LoVo (cell line): Measurements from ENCODE around the gene OVOL3.

ENCODE experiments used
- DNase-seq: peaks from one replicate; pipeline ENCODE4 v3.0.0-alpha.2; 2016; ENCODE audit warnings: low spot score

OVOL3 gene

DNA sequence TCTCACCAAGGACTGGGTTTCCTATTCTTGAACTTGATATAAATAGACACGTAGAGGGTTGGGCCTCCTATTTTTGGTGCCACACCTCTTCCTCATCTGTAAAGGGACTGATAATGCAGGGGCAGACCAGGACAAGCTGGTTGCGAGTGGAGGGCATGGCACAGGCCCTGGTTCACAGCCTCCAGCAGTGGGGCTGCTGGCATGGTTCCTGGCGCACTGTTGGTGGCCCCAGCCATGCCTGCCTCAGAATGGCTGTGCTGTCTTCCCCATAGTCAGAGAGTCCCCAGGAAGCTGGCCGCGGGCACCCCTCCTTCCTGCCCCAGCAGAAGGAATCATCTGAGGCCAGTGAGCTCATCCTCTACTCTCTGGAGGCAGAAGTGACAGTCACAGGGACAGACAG lies 10.5 kb upstream of the OVOL3 start:
- no peak for DNase-seq

- DNase-seq: no peak
These were observed 9.2 kb upstream of the OVOL3 start for GRCh38 chr19:36101550-36102327.

DNA sequence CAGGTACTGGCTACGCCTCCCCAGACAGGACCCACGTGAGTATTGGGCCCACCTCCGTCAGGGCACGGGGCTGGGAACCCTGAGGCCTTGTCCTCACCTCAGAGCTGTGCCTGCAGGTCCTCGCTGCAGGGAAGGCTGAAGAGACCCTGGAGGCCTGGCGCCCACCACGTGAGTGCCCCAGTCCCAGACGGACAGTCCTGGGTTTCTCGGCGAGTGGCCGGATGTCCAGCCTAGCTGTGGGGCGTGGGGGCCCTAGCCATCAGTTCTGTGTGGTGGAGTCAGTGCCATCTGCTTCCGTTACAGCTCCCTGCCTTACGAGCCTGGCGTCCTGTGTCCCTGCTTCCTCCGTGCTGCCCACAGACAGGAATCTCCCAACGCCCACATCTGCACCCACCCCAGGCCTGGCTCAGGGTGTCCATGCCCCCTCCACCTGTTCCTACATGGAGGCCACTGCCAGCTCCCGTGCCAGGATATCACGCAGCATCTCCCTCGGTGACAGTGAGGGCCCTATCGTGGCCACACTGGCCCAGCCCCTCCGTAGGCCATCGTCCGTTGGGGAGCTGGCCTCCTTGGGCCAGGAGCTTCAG lies 7.8 kb upstream of the OVOL3 start:
- no peak for DNase-seq

DNA sequence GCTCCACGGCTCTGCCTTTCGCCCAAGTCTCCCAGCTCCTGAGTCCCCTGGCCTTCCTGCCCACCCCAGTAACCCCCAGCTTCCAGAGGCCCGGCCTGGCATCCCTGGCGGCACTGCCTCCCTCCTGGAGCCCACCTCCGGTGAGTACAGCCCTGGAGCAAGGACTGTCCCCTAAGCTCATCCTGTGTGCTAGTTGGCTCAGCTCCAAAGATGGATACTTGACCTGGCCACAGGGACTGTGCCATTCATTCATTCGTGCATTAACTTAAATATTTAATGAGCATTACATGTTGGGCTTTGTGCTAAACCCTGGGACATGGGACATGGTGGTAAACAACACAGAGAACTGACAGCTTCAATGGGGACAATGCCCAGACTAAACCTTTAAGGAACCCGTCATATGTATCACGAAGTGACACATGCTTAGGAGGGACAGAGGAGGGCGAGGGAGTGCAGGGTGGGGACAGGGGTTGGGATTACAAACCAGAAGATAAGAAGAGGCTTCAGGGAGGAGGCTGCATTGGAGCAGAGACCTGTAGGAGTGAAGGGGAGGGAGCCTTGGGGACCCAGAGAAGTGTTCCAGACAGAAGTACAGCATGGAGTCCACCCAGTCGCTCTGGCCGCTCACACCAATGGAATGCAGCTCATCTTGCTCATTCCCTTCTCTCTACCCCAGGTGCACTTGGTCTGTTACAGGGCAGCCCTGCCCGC lies 6.9 kb upstream of the OVOL3 start:
- no peak for DNase-seq

DNA sequence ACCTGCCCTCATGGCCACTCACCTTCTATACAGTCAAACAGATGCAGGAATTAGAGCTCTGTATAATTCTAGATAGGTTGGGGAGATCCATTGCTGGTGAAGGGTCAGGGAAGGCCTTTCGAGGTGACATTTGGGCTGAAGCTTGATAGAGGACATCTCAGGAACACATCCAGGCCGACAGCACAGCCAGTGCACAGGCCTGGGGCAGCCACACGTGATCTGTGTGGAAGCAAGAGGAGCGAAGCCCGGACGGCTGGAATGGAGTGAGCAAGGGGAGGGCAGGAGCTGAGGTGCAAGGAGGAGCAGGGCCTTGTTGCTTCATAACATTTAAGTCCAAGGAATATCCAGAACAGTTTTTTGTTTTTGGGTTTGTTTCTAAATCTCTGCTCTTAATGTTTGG lies 4.5 kb upstream of the OVOL3 start:
- DNase-seq: no peak

- DNase-seq: no peak
These were observed 4.0 kb upstream of the OVOL3 start for GRCh38 chr19:36106991-36107390.

GRCh38 chr19:36108684-36109083 lies 2.3 kb upstream of the OVOL3 start:
- no peak for DNase-seq

- DNase-seq: no peak
These were observed 227 bp downstream of the OVOL3 start for GRCh38 chr19:36111200-36111539.

GRCh38 chr19:36112678-36113077 lies 1.7 kb downstream of the OVOL3 start:
- DNase-seq: no peak

- DNase-seq: no peak
These were observed 2.5 kb downstream of the OVOL3 start for GRCh38 chr19:36113425-36113824.

DNA sequence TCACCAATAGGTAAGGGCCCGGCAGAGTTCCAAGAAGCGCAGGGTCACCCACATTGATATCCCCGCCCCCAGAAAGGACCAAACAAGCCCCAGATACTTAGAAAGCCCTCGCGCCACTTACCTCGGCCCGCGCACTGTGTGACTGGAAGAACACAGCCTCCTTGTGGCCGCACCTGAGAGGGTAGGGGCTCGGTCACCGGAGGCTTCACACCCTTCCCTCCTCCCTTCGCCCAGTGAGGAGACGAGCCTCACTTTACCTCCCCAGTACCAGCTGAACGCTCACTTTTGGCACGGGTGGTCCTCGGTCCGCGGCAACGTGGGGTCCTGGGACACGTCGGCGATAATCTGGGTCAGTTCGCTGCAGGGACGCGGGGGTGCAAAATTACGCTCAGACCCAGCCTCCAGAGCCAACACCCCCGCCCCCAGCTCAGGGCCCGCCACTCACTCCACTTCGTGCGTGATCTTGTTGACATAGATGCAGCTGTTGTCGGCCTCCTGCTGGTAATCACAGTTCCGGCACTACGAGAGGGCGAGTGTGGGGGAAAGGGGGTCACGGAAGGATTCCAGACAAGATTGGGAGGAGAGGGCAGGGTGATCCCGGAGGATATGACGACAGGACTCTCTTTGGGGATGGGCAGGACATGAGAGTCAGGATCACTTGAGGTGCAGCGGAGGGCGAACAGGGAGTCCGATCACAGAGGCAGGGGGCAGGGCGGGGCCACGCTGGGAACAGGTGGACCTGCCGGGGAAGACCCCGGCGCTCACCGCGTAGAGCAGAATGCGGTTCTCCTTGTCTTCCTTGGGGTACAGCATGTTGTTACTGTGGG lies 3.2 kb downstream of the OVOL3 start:
- no peak for DNase-seq

DNA sequence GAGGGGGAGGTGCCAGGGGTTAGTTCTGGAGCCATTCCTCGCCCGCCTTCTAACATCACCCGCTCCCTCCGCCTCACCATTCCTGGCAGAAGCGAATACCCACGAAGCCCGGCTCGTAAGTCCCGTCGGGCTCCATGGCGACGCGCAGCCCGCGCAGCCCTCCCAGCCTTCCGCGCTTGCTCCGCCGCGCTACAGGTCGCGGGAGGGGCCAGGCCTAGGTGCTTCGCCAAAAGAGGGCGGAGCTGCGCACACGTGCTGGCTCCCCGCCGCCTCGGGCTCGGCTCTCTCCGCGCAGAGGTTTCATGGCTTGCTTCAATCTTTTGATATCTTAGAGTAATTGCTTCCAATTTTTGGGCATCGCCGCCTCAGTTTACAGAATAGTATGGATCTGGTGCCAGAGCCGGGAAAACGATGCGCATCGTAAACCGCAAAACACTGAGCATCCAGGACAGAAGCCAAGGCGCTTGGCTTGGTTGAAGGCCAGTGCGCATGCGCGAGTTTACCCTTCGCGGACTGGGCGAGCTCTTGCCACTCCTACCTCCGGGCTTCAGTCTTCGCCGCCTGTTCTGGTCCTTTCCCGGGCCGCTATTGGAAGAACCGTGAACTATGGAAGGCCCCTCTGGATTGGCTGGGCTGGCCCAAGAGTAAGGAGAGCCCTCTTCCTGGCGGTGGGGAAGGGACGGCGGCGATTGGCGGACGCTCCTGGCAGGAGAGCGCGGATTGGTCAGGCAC lies 3.9 kb downstream of the OVOL3 start, which contains the start of gene POLR2I:
TSS of gene POLR2I (minus strand) at position 155 of the 732 bp plus-strand sequence. CDS start at position 136, 19 bp downstream.
- peak; percentile 99 for DNase-seq

DNA sequence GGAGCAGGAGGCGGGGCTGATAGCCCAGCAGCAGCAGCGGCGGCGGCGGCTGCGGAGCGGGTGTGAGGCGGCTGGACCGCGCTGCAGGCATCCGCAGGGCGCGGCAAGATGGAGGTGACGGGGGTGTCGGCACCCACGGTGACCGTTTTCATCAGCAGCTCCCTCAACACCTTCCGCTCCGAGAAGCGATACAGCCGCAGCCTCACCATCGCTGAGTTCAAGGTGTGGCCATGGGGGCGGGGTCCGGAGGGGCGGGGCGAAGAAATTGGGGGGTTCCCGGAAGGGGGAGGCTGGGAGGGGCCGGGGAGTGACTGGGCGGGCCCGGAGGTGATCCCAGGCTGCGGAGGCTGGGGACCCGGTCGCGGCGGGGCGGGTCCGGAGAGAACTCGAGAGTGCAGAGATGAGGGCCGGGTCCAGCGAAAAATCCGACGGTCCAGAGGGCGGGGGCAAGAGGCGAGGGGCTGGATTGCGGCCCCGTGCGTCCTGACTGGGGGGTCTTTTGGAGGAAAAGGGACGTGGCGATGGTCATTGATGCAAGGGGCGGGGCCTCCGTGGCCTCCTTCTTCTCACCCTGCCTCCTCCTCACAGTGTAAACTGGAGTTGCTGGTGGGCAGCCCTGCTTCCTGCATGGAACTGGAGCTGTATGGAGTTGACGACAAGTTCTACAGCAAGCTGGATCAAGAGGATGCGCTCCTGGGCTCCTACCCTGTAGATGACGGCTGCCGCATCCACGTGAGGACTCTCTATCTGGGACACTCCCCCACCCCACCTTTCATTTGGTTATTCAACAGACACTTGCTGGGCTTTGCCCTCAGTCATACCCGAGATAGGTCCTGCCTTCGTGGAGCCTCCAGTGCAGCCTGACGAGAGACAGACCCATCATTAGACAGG lies 4.8 kb downstream of the OVOL3 start, which contains the start of gene TBCB:
TSS of gene TBCB (plus strand) at position 16 of the 891 bp plus-strand sequence. CDS start at position 109, 93 bp downstream.
- no peak for DNase-seq

GRCh38 chr19:36116344-36116637 lies 5.3 kb downstream of the OVOL3 start:
- no peak for DNase-seq

DNA sequence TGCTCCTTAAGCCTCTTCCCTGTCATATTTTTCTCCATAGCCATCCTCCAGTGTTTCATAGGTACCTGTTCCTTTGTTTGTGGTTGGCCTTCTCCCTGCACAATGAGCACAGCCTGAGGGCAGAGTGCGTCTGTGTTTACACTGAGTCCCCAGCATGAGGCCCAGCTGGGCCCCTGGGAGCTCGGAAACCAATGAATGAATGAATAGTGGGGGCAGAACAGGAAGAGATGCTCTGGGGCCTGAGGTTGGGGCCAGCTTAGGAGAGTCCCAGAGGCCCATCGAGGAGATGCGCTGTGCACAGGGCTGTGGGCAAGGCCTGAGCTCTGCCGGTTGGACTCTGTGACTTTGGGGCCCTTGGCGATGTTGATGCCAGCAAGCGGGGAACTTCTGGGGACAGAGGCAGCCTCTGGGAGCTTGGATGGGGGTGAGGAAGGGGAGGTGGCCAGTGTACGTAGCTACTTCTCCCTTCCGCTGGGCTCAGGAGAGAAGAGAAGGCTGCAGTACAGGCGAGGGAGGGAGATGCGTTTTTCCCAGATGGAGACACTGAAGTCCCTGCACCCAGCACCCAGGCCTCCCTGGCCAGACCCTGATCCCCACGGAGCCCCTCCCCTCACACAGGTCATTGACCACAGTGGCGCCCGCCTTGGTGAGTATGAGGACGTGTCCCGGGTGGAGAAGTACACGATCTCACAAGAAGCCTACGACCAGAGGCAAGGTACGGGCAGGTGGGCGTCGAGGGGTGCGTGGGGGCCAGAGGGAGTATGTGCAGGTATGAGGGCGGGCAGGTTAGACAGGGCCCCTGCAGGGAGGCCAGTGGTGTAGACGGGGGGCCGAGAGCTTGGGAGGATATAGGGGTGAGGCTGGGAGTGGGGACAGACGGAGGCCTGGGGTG lies 9.4 kb downstream of the OVOL3 start:
- no peak for DNase-seq

DNA sequence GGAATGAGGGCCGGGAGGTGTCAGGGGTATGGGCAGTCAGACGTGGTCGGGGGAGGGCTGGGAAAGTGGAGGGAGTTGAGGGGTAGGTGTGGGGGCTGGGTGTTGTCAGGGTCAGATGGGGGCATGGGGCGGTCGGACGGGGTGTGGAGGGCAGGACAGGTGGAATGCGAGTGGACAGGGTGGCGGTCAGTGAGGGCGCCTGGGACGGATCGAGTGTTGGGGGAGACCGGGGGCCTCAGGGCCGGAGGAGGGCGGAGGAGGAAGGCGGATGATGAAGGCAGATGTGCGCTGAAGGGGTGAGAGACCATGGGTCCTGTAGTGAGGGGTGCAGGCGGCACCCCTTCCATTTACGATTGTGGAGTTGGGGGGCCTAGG lies 10.0 kb downstream of the OVOL3 start:
- DNase-seq: no peak

- DNase-seq: no peak
These were observed 10.7 kb downstream of the OVOL3 start for GRCh38 chr19:36121486-36122124.

GRCh38 chr19:36125557-36125956 lies 14.6 kb downstream of the OVOL3 start:
- no peak for DNase-seq

DNA sequence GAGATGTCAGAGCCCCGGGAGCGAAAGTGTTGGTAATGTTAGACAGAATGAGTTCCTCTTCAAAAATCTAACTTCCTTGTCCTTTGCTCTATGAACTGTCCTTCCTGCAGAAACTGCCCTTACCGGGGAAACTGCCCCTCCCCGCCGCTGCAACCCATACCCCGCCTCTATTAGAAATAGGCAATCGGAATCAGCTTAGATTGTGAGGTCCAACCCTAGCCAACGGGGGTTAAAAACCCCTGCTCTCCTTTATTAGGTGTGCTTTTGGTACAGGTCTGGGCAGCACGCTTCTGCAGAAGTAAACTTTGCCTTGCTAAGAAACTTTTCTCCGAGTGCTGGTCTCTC lies 17.4 kb downstream of the OVOL3 start:
- DNase-seq: no peak
